ENCODE data around the gene SLC44A1.

The SLC44A1 gene

DNA sequence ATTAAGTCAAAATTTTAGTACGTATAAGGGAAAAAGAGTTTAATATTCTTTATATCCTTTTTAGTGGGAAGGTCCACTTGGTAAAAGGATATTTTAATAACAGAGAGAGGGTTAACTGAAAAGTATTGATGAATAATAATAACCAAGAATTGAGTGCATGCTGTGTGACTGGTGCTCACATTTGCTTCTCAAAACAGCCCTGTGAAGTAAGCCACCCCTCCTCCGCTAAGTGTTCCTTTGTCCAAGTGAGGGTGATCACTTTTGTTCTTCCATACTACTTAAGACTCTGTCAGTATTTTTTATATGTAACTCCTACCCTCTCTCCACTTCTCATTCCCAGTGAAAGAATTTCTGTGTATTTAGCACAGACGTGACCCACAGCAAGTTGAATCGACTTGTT, 51.5 kb downstream of the SLC44A1 start:
- H3K27me3 ChIP-seq = no peaks in the 10 kb centered on the region
- H3K27ac ChIP-seq = no peak overlapping the region
- peaks cover 0 to 39% (median 6%) of the 10 kb centered on the region in 10 experiments; a peak in 12 of 20 replicates for H3K4me1 ChIP-seq
- H3K36me3 ChIP-seq = peaks cover 7 to 25% (median 19%) of the 10 kb centered on the region in 11 experiments; a peak in 20 of 22 replicates
- H3K9ac ChIP-seq = no peak overlapping the region
- TF ChIP-seq Cebpa-rat (IDR thresholded peaks at IDR 0.05) = no peak
- H4K20me1 ChIP-seq = peaks cover 0 to 3% (median 0%) of the 10 kb centered on the region in 11 experiments; a peak in 2 of 22 replicates
- H3K4me3 ChIP-seq = no peak overlapping the region
- 0 out of 22 replicates have a peak, but pooled peaks cover 0 to 3% (median 0%) of the 10 kb centered on the region in 11 experiments for H3K9me3 ChIP-seq (replicated peaks in 1 of 11)
- H3K4me2 ChIP-seq = no peak overlapping the region

- TF ChIP-seq Cebpa-rat (IDR thresholded peaks at IDR 0.05) = no peak
- Histone ChIP-seq H3K27me3 (no peaks in the 10 kb centered on the region), H3K36me3 (peaks cover 7 to 27% (median 20%) of the 10 kb centered on the region in 11 experiments; a peak in 20 of 22 replicates), H3K9ac (no peak overlapping the region), H3K4me1 (peaks cover 0 to 34% (median 2%) of the 10 kb centered on the region in 10 experiments; a peak in 12 of 20 replicates), H3K4me3 (no peak overlapping the region), H3K27ac (no peak overlapping the region), H3K4me2 (peak overlapping the region in 1 of 11 experiments; percentile 6; a peak in 1 of 22 replicates), H4K20me1 (peaks cover 0 to 3% (median 0%) of the 10 kb centered on the region in 11 experiments; a peak in 2 of 22 replicates), H3K9me3 (replicated peaks in 1 of 11) (0 out of 22 replicates have a peak, but pooled peaks cover 0 to 3% (median 0%) of the 10 kb centered on the region in 11 experiments)
These were observed 52.0 kb downstream of the SLC44A1 start for GRCh38 chr9:105296445-105296844.

GRCh38 chr9:105296877-105297287, 52.4 kb downstream of the SLC44A1 start:
- 0 out of 22 replicates have a peak, but pooled peaks cover 0 to 3% (median 0%) of the 10 kb centered on the region in 11 experiments for H3K9me3 ChIP-seq (replicated peaks in 1 of 11)
- H4K20me1 ChIP-seq = peaks cover 0 to 3% (median 0%) of the 10 kb centered on the region in 11 experiments; a peak in 2 of 22 replicates
- H3K27ac ChIP-seq = no peak overlapping the region
- no peaks in the 10 kb centered on the region for H3K27me3 ChIP-seq
- no peak for TF ChIP-seq Cebpa-rat (IDR thresholded peaks at IDR 0.05)
- peaks cover 7 to 30% (median 20%) of the 10 kb centered on the region in 11 experiments; a peak in 20 of 22 replicates for H3K36me3 ChIP-seq
- H3K9ac ChIP-seq = no peak overlapping the region
- peaks cover 0 to 33% (median 0%) of the 10 kb centered on the region in 10 experiments; a peak in 10 of 20 replicates for H3K4me1 ChIP-seq
- H3K4me2 ChIP-seq = peak overlapping the region in 2 of 11 experiments; percentile 6 to 17; a peak in 2 of 22 replicates
- H3K4me3 ChIP-seq = no peak overlapping the region

- Histone ChIP-seq H3K36me3 (peaks cover 7 to 37% (median 20%) of the 10 kb centered on the region in 11 experiments; a peak in 20 of 22 replicates), H4K20me1 (no peaks in the 10 kb centered on the region; a peak in 2 of 22 replicates), H3K27ac (no peak overlapping the region), H3K4me1 (peaks cover 0 to 33% (median 0%) of the 10 kb centered on the region in 10 experiments; a peak in 10 of 20 replicates), H3K4me3 (no peak overlapping the region), H3K4me2 (peak overlapping the region in 1 of 11 experiments; percentile 6; a peak in 1 of 22 replicates), H3K9ac (no peak overlapping the region), H3K27me3 (no peaks in the 10 kb centered on the region), H3K9me3 (replicated peaks in 1 of 11) (0 out of 22 replicates have a peak, but pooled peaks cover 0 to 3% (median 0%) of the 10 kb centered on the region in 11 experiments)
- no peak for TF ChIP-seq Cebpa-rat (IDR thresholded peaks at IDR 0.05)
These were observed 53.1 kb downstream of the SLC44A1 start for GRCh38 chr9:105297442-105298075.

DNA sequence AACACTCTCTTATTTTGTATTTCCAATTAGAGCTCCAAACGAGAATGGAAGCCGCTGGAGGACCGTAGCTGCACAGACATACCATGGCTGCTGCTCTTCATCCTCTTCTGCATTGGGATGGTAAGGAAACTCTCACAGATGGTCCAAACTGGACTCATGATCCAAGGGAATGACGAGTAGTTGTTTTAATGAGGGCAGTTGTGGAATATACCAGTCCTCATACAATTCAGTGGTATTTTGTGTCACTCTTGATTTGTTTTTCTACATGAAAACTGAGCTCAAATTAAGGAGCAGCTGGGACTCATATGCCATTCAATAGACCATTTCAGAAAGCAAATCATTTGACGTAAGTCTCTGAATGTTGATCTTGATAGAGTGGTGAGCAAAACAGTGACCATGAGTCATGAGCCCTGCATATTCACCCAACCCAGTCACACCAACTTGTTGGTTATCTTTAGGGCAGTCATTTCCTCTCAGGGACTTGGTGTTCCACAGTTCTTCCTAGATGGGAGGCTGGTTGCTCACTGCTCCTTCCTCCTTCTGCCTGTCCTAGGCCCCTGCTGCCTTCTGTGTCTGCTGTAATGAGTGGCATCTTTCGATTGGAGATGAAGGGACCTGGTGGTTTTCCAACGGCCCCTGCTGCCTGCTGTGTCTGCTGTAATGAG, 54.9 kb downstream of the SLC44A1 start:
- peak overlapping the region in 4 of 11 experiments; percentile 38 to 69 (median 49); a peak in 7 of 22 replicates for H3K4me2 ChIP-seq
- peaks cover 13 to 45% (median 25%) of the 10 kb centered on the region in 11 experiments for H3K36me3 ChIP-seq
- no peaks in the 10 kb centered on the region; a peak in 1 of 22 replicates for H4K20me1 ChIP-seq
- 0 out of 22 replicates have a peak, but pooled peaks cover 0 to 3% (median 0%) of the 10 kb centered on the region in 11 experiments for H3K9me3 ChIP-seq (replicated peaks in 1 of 11)
- H3K27me3 ChIP-seq = no peaks in the 10 kb centered on the region
- H3K4me1 ChIP-seq = peaks cover 0 to 33% (median 0%) of the 10 kb centered on the region in 10 experiments; a peak in 10 of 20 replicates
- H3K27ac ChIP-seq = peak overlapping the region in 3 of 11 experiments; percentile 19 to 31 (median 27); a peak in 4 of 22 replicates
- H3K4me3 ChIP-seq = no peak overlapping the region
- TF ChIP-seq Cebpa-rat (IDR thresholded peaks at IDR 0.05) = no peak
- H3K9ac ChIP-seq = no peak overlapping the region

DNA sequence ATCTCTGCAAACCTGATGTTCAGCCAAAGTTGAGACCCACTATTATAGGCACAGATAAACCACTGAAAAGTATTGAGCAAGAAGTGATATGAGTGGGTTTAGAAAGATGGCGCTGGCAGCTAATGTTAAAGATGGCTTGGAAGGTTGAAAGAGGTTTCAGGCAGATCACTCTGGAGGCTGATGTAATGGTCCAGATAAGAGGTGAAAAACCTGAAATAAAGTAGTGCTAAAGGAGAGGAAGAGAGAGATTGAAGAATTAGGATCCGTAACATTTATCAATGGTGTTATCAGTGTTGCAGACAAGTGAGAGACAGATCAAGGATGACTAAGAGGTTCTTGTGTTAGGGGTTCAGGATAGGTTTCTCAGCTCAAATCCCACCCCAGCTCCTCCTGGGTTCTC, 58.3 kb downstream of the SLC44A1 start:
- no peak overlapping the region for H3K4me3 ChIP-seq
- H3K36me3 ChIP-seq = peaks cover 13 to 45% (median 25%) of the 10 kb centered on the region in 11 experiments
- no peak overlapping the region for H3K4me2 ChIP-seq
- H3K27me3 ChIP-seq = no peaks in the 10 kb centered on the region
- H4K20me1 ChIP-seq = no peaks in the 10 kb centered on the region
- TF ChIP-seq Cebpa-rat (IDR thresholded peaks at IDR 0.05) = no peak
- H3K4me1 ChIP-seq = peaks cover 10 to 37% (median 18%) of the 10 kb centered on the region in 10 experiments
- no peak overlapping the region for H3K27ac ChIP-seq
- no peaks in the 10 kb centered on the region for H3K9me3 ChIP-seq (replicated peaks in 1 of 11)
- H3K9ac ChIP-seq = no peak overlapping the region

DNA sequence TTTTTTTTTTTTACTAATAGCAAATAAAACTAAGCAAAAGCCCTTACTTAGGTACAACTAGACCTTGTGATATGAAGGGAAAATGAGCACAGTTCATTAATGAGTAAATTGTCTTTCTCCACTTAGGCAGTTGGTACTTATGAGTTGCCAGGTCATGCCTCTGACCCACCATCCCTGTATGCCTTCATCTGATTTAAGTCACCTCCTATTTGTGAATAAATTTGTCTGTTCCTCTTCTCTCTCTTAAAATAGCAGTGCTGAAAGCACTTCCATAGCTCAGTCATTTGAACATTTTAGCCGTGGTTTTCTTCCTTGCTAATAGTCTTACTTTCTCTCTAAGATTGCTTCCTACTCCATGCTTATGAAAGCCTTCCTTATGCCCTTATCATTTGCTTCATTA, 61.4 kb downstream of the SLC44A1 start:
- Histone ChIP-seq H3K4me2 (peak overlapping the region in 10 of 11 experiments; percentile 24 to 76 (median 39); a peak in 15 of 22 replicates), H3K27ac (peak overlapping the region in 2 of 11 experiments; percentile 29 to 40; a peak in 2 of 22 replicates), H4K20me1 (no peaks in the 10 kb centered on the region), H3K9ac (no peak overlapping the region), H3K4me3 (no peak overlapping the region), H3K36me3 (peaks cover 3 to 23% (median 9%) of the 10 kb centered on the region in 11 experiments; a peak in 12 of 22 replicates), H3K9me3 (replicated peaks in 1 of 11) (no peaks in the 10 kb centered on the region), H3K4me1 (peaks cover 13 to 42% (median 32%) of the 10 kb centered on the region in 10 experiments), H3K27me3 (no peaks in the 10 kb centered on the region)
- no peak for TF ChIP-seq Cebpa-rat (IDR thresholded peaks at IDR 0.05)

GRCh38 chr9:105306351-105307140, 62.1 kb downstream of the SLC44A1 start:
- peaks cover 13 to 42% (median 32%) of the 10 kb centered on the region in 10 experiments for H3K4me1 ChIP-seq
- TF ChIP-seq Cebpa-rat (IDR thresholded peaks at IDR 0.05) = no peak
- H3K27me3 ChIP-seq = no peaks in the 10 kb centered on the region
- H3K9ac ChIP-seq = no peak overlapping the region
- no peaks in the 10 kb centered on the region for H4K20me1 ChIP-seq
- H3K36me3 ChIP-seq = peaks cover 0 to 19% (median 9%) of the 10 kb centered on the region in 11 experiments; a peak in 9 of 22 replicates
- H3K9me3 ChIP-seq (replicated peaks in 1 of 11) = no peaks in the 10 kb centered on the region
- no peak overlapping the region for H3K4me3 ChIP-seq
- H3K27ac ChIP-seq = peak overlapping the region in 2 of 11 experiments; percentile 29 to 40; a peak in 1 of 22 replicates
- peak overlapping the region in 10 of 11 experiments; percentile 24 to 76 (median 39); a peak in 16 of 22 replicates for H3K4me2 ChIP-seq
